Measurements from ENCODE around the gene NCK2.

NCK2 gene

GRCh38 chr2:105812180-105813044, 67.7 kb downstream of the NCK2 start:
- DNase-seq (ENCODE audit: low read depth, low spot score) = no peak

- DNase-seq (ENCODE audit: low read depth, low spot score) = no peak
These were observed 68.3 kb downstream of the NCK2 start for GRCh38 chr2:105813045-105813315.

GRCh38 chr2:105813405-105813804, 68.7 kb downstream of the NCK2 start:
- no peak for DNase-seq (ENCODE audit: low read depth, low spot score)

GRCh38 chr2:105814291-105814940, 69.7 kb downstream of the NCK2 start:
- DNase-seq (ENCODE audit: low read depth, low spot score) = no peak

GRCh38 chr2:105815401-105815800, 70.7 kb downstream of the NCK2 start:
- DNase-seq (ENCODE audit: low read depth, low spot score) = no peak

GRCh38 chr2:105820151-105820550, 75.4 kb downstream of the NCK2 start:
- DNase-seq (ENCODE audit: low read depth, low spot score) = no peak

GRCh38 chr2:105820691-105821090, 76.0 kb downstream of the NCK2 start:
- DNase-seq (ENCODE audit: low read depth, low spot score) = no peak

GRCh38 chr2:105821428-105822125, 76.9 kb downstream of the NCK2 start:
- no peak for DNase-seq (ENCODE audit: low read depth, low spot score)

- DNase-seq (ENCODE audit: low read depth, low spot score) = no peak
These were observed 77.5 kb downstream of the NCK2 start for GRCh38 chr2:105822186-105822585.

GRCh38 chr2:105824446-105824845, 79.7 kb downstream of the NCK2 start:
- no peak for DNase-seq (ENCODE audit: low read depth, low spot score)

GRCh38 chr2:105827351-105828096, 82.8 kb downstream of the NCK2 start:
- no peak for DNase-seq (ENCODE audit: low read depth, low spot score)

- DNase-seq (ENCODE audit: low read depth, low spot score) = no peak
These were observed 83.8 kb downstream of the NCK2 start for GRCh38 chr2:105828558-105828957.

- DNase-seq (ENCODE audit: low read depth, low spot score) = no peak
These were observed 90.2 kb downstream of the NCK2 start for GRCh38 chr2:105834931-105835330.

- no peak for DNase-seq (ENCODE audit: low read depth, low spot score)
These were observed 91.6 kb downstream of the NCK2 start for GRCh38 chr2:105836341-105836740.

GRCh38 chr2:105836840-105837692, 92.4 kb downstream of the NCK2 start:
- no peak for DNase-seq (ENCODE audit: low read depth, low spot score)

- no peak for DNase-seq (ENCODE audit: low read depth, low spot score)
These were observed 95.1 kb downstream of the NCK2 start for GRCh38 chr2:105839793-105840192.

GRCh38 chr2:105840933-105841332, 96.2 kb downstream of the NCK2 start:
- DNase-seq (ENCODE audit: low read depth, low spot score) = no peak

- DNase-seq (ENCODE audit: low read depth, low spot score) = no peak
These were observed 96.8 kb downstream of the NCK2 start for GRCh38 chr2:105841551-105841950.

GRCh38 chr2:105842555-105842954, 97.8 kb downstream of the NCK2 start:
- no peak for DNase-seq (ENCODE audit: low read depth, low spot score)

- no peak for DNase-seq (ENCODE audit: low read depth, low spot score)
These were observed 99.0 kb downstream of the NCK2 start for GRCh38 chr2:105843476-105844374.

Data from activated naive CD8-positive, alpha-beta T cell treated with anti-CD3 and anti-CD28 coated beads, Interleukin-2, amount 50 U/mL, for 16 hours (primary cell).